GM10248 (cell line): ENCODE measurements around the gene SIPA1L3.

ENCODE experiments used
- CTCF ChIA-PET: fragments of 300-600 bp; sonication (Branson Sonifier 250); formaldehyde crosslinking; extraction: SDS; loops from one replicate; lab custom pipeline; 2021; ENCODE audit warnings: antibody characterized with exemption; lab: Yijun Ruan, JAX
- POLR2A ChIA-PET: fragments of 350-650 bp; sonication (Branson Sonifier 250); formaldehyde crosslinking; extraction: SDS; loops from one replicate; lab custom pipeline; 2020; ENCODE audit warnings: antibody characterized with exemption; lab: Yijun Ruan, JAX
- DNase-seq: peaks from one replicate; pipeline ENCODE4 v3.0.0; 2012; ENCODE audit errors: extremely low spot score
- CTCF ChIP-seq: IDR thresholded peaks from 2 replicates; pipeline ENCODE4 v1.5.1; 2012; ENCODE audit warnings: mild to moderate bottlenecking, low read depth; ENCODE audit errors: extremely low read depth, missing control alignments, control extremely low read depth

The SIPA1L3 gene

GRCh38 chr19:38252941-38253691 lies 346.1 kb downstream of the SIPA1L3 start:
- TF ChIP-seq CTCF = no peak
- POLR2A ChIA-PET = no interaction called here
- CTCF ChIA-PET = interaction anchor here (5.0 kb wide), 1 partner anchor 8 kb away, joined by 31 read pairs; no protein-coding TSS in a partner anchor
- DNase-seq = no peak

GRCh38 chr19:38253788-38254187 lies 346.8 kb downstream of the SIPA1L3 start:
- no peak for TF ChIP-seq CTCF
- POLR2A ChIA-PET = no interaction called here
- CTCF ChIA-PET = interaction anchor here (2.0 to 5.0 kb wide), 2 partner anchors 9 to 10 kb away, joined by 6 to 31 read pairs; partner anchors contain the start of gene SPINT2
- DNase-seq = no peak

- no peak for DNase-seq
- no peak for TF ChIP-seq CTCF
- ChIA-PET POLR2A (interaction anchor here (0.6 kb wide), 1 partner anchor 122 kb away, joined by 3 read pairs; no protein-coding TSS in a partner anchor), CTCF (interaction anchor here (0.7 to 5.0 kb wide), 4 partner anchors 8 to 21 kb away, joined by 3 to 31 read pairs (median 4); partner anchors contain the start of gene SPINT2)
These were observed 348.5 kb downstream of the SIPA1L3 start for GRCh38 chr19:38255383-38256014.
